CD4-positive, alpha-beta T cell treated with Interleukin-6 at 100 ng/mL for 8 hours (primary cell): ENCODE measurements around the gene TNK1.
"Not testable (repeated sequence)": the region's sequence is repeated elsewhere in the genome, so short reads cannot be mapped to it uniquely, and the experiment has no call there.

Experiments used
- DNase-seq: peaks from one replicate; pipeline ENCODE4 v3.0.0-alpha.2; 2020; ENCODE audit warnings: mixed read lengths, low spot score

TNK1 gene

GRCh38 chr17:7380855-7381683, at the start of gene TNK1:
TNK1 (plus strand) TSS chr17:7381089; CDS start chr17:7382927, 1,838 bp downstream.
- DNase-seq = no peak

GRCh38 chr17:7332111-7332510, 48.8 kb upstream of the TNK1 start:
- DNase-seq = no peak

GRCh38 chr17:7332600-7333069, 48.3 kb upstream of the TNK1 start:
- DNase-seq = not testable (repeated sequence)

GRCh38 chr17:7334938-7335538, 45.9 kb upstream of the TNK1 start:
- DNase-seq = no peak

- not testable (repeated sequence) for DNase-seq
These were observed 45.1 kb upstream of the TNK1 start for GRCh38 chr17:7335765-7336164.

GRCh38 chr17:7336240-7337175, 44.4 kb upstream of the TNK1 start, which contains the start of gene ACAP1:
ACAP1 (plus strand) TSS chr17:7336529; CDS start chr17:7336735, 206 bp downstream.
- DNase-seq = peak; percentile 92

- DNase-seq = not testable (repeated sequence)
These were observed 43.3 kb upstream of the TNK1 start for GRCh38 chr17:7337600-7337999.

GRCh38 chr17:7340179-7340578, 40.7 kb upstream of the TNK1 start:
- no peak for DNase-seq

- no peak for DNase-seq
These were observed 39.0 kb upstream of the TNK1 start for GRCh38 chr17:7341842-7342241.

- no peak for DNase-seq
These were observed 37.6 kb upstream of the TNK1 start for GRCh38 chr17:7343250-7343649.

GRCh38 chr17:7346761-7347614, 33.9 kb upstream of the TNK1 start:
- DNase-seq = no peak

GRCh38 chr17:7347630-7348477, 33.0 kb upstream of the TNK1 start:
- no peak for DNase-seq

- no peak for DNase-seq
These were observed 32.2 kb upstream of the TNK1 start for GRCh38 chr17:7348478-7349242.

GRCh38 chr17:7351665-7352502, 29.0 kb upstream of the TNK1 start, which contains the start of gene KCTD11:
KCTD11 (plus strand) TSS chr17:7352162.
- DNase-seq = peak; percentile 68

GRCh38 chr17:7352503-7352889, 28.4 kb upstream of the TNK1 start:
- no peak for DNase-seq

GRCh38 chr17:7352910-7353635, 27.8 kb upstream of the TNK1 start:
- DNase-seq = no peak

GRCh38 chr17:7354262-7354843, 26.5 kb upstream of the TNK1 start:
- DNase-seq = no peak
